K562 (cell line): Measurements from ENCODE around the gene GALNS. TPM values are rescaled to one million over a fixed set of nuclear protein-coding genes. Genes with fewer than 3 reads are reported as not detected.
A peak's percentile ranks its signal among the peaks of the same experiment; 100 is the strongest.

Source experiments
- CREB1 ChIP-seq, 2 experiments: sonication (generic) in 1 of 2; formaldehyde crosslinking in 1 of 2; IDR thresholded peaks; 2 replicates each; pipeline versions ENCODE4 v1.6.1 to v1.8.0; 2012 to 2022; ENCODE audit warnings: inconsistent platforms in 1 of 2, mild to moderate bottlenecking in 1 of 2, missing genetic modification reagents in 1 of 2, moderate library complexity in 1 of 2
- CSDE1 ChIP-seq, 2 experiments: fragments of 450-650 bp; IDR thresholded peaks; 2 replicates each; pipeline ENCODE4 v1.6.1; 2016; ENCODE audit warnings: mild to moderate bottlenecking in 1 of 2
- EGR1 ChIP-seq: fragments of 450-650 bp; conservative IDR thresholded peaks from 2 replicates; pipeline ENCODE4 v1.6.1; 2017; ENCODE audit warnings: mild to moderate bottlenecking
- EWSR1 ChIP-seq: fragments of 450-650 bp; IDR thresholded peaks from 2 replicates; pipeline ENCODE4 v1.6.1; 2018; ENCODE audit warnings: borderline replicate concordance, mild to moderate bottlenecking, low read depth, moderate library complexity; ENCODE audit not compliant: partially characterized antibody
- FOXJ3 ChIP-seq: sonication (generic); formaldehyde crosslinking; IDR thresholded peaks from 2 replicates; pipeline ENCODE4 v1.4.0; 2020; ENCODE audit warnings: mild to moderate bottlenecking, missing genetic modification reagents
- KAT8 ChIP-seq: fragments of 450-650 bp; IDR thresholded peaks from 2 replicates; pipeline ENCODE4 v1.6.1; 2016; ENCODE audit warnings: low read depth, mild to moderate bottlenecking
- L3MBTL2 ChIP-seq: fragments of 450-650 bp; IDR thresholded peaks from 2 replicates; pipeline ENCODE4 v1.6.1; 2016; ENCODE audit warnings: mild to moderate bottlenecking, moderate library complexity
- LARP7 ChIP-seq: fragments of 450-650 bp; IDR thresholded peaks from 2 replicates; pipeline ENCODE4 v1.6.1; 2016
- MLLT1 ChIP-seq, 2 experiments: fragments of 450-650 bp; IDR thresholded peaks; 2 replicates each; pipeline ENCODE4 v1.6.1; 2016
- MXD1 ChIP-seq: fragments of 250-450 bp; sonication (Bioruptor Pico); IDR thresholded peaks from 2 replicates; pipeline ENCODE4 v1.8.0; 2021; ENCODE audit warnings: borderline replicate concordance, mild to moderate bottlenecking, moderate library complexity; ENCODE audit not compliant: poor library complexity, severe bottlenecking
- MXI1 ChIP-seq: IDR thresholded peaks from 2 replicates; pipeline ENCODE4 v1.6.1; 2011; ENCODE audit warnings: low read depth, mild to moderate bottlenecking, improper control_type of control experiment, low read length
- NR0B1 ChIP-seq: fragments of 450-650 bp; IDR thresholded peaks from one replicate; pipeline ENCODE4 v1.6.1; 2018; ENCODE audit warnings: mild to moderate bottlenecking, moderate library complexity; ENCODE audit not compliant: partially characterized antibody
- NR3C1 ChIP-seq: sonication (generic); formaldehyde crosslinking; IDR thresholded peaks from 2 replicates; pipeline ENCODE4 v1.8.1; 2022; ENCODE audit warnings: missing genetic modification reagents
- SMAD2 ChIP-seq: fragments of 150-350 bp; IDR thresholded peaks from 2 replicates; pipeline ENCODE4 v1.6.1; 2014; ENCODE audit warnings: low read depth, mild to moderate bottlenecking, low read length
- SPI1 ChIP-seq: IDR thresholded peaks from 2 replicates; pipeline ENCODE4 v1.6.1; 2011; ENCODE audit warnings: low read depth, low read length, control low read depth, borderline replicate concordance
- ZFP1 ChIP-seq: fragments of 450-650 bp; formaldehyde crosslinking; IDR thresholded peaks from 2 replicates; pipeline ENCODE4 v1.4.0; 2020; ENCODE audit warnings: mild to moderate bottlenecking, mixed read lengths
- ZNF165 ChIP-seq: fragments of 250-450 bp; sonication (Bioruptor Pico); IDR thresholded peaks from 2 replicates; pipeline ENCODE4 v1.4.0; 2020; ENCODE audit warnings: borderline replicate concordance
- ZNF311 ChIP-seq: fragments of 250-450 bp; sonication (Bioruptor Pico); IDR thresholded peaks from 2 replicates; pipeline ENCODE4 v1.4.0; 2020; ENCODE audit warnings: mild to moderate bottlenecking, moderate library complexity
- ZNF395 ChIP-seq: fragments of 200-800 bp; sonication (Bioruptor generic); IDR thresholded peaks from 2 replicates; pipeline ENCODE4 v1.6.1; 2017; ENCODE audit warnings: missing genetic modification characterization, missing compliant biosample characterization
- ZSCAN29 ChIP-seq: fragments of 450-650 bp; IDR thresholded peaks from 2 replicates; pipeline ENCODE4 v1.6.1; 2017
- polyA plus RNA-seq, 8 experiments: library from polyadenylated mRNA; depleted of rRNA in 4 of 8; stranded (reverse) in 5 of 8; unstranded in 3 of 8; fragments of >200 nt; fragmentation: Nextera tagmentation in 2 of 8; fragmentation: Illumina TruSeq in 1 of 8; extraction: Ambion mirVana in 2 of 8; extraction: Trizol in 1 of 8; gene quantifications; 2 replicates each; pipeline versions ENCODE4 v1.2.1 to v1.2.3, GENCODE V29; 2011 to 2014; ENCODE audit warnings: inconsistent platforms in 1 of 8, missing spikeins in 1 of 8
- total RNA-seq, 7 experiments: library from RNA; depleted of rRNA in 6 of 7; stranded (reverse); fragments of >200 nt in 6 of 7; fragmentation: Illumina TruSeq in 2 of 7; extraction: Trizol in 2 of 7; gene quantifications; 2 replicates each; pipeline versions ENCODE4 v1.2.1 to v1.2.3, GENCODE V29; 2011 to 2021; ENCODE audit warnings: low replicate concordance in 1 of 7
- TF ChIP-seq, protein P1 (sequence below), 3 experiments: fragments of 200-800 bp in 1 of 3; sonication (Bioruptor generic) in 1 of 3; sonication (generic) in 1 of 3; formaldehyde crosslinking in 1 of 3; IDR thresholded peaks; 2 replicates each; pipeline versions ENCODE4 v1.6.1 to v1.8.0; 2016 to 2022; ENCODE audit warnings: mild to moderate bottlenecking in 2 of 3, missing compliant biosample characterization in 2 of 3, missing genetic modification characterization in 2 of 3, missing genetic modification reagents in 1 of 3

Gene GALNS
- total and polyA plus RNA-seq, 9 of the 15 experiments (the other 6 are each of a cell fraction or from before 2014, with no cell fraction given): 0.38 to 13.2 (median 4.3) TPM

GRCh38 chr16:88781140-88782077 lies 75.3 kb downstream of the GALNS start (continued):
- TF ChIP-seq NR0B1 (no peak), MXI1 (peak; percentile 96), KAT8 (no peak), EGR1 (peak; percentile 42; the same call in 1 of the 2 replicates), CREB1 (IDR thresholded peaks at IDR 0.05) (peak; percentile 17; the same call in 1 of the 2 replicates), CREB1 (CRISPR knock-in tag; IDR thresholded peaks at IDR 0.05) (no peak), ZNF395 (CRISPR knock-in tag) (peak; percentile 64; the same call in 1 of the 2 replicates), L3MBTL2 (peak; percentile 22; the same call in 1 of the 2 replicates), SPI1 (peak; percentile 76), CSDE1 (IDR thresholded peaks at IDR 0.05) (no peak), MLLT1 (IDR thresholded peaks at IDR 0.05) (0 out of 4 replicates have a peak, but pooled peaks of 1 of the 2 experiments have one; percentile 11), ZNF165 (CRISPR knock-in tag) (0 out of 2 replicates have a peak, but pooled peaks have one; percentile 41), ZFP1 (CRISPR knock-in tag) (no peak), MXD1 (CRISPR knock-in tag) (peak; percentile 83), ZNF311 (CRISPR knock-in tag) (peak; percentile 51; the same call in 1 of the 2 replicates), ZSCAN29 (no peak), LARP7 (peak; percentile 31; the same call in 1 of the 2 replicates), FOXJ3 (CRISPR knock-in tag) (no peak), EWSR1 (no peak), SMAD2 (no peak), NR3C1 (CRISPR knock-in tag) (no peak)
- TF ChIP-seq, protein P1, sequence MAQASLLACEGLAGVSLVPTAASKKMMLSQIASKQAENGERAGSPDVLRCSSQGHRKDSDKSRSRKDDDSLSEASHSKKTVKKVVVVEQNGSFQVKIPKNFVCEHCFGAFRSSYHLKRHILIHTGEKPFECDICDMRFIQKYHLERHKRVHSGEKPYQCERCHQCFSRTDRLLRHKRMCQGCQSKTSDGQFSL (CRISPR knock-in tag; IDR thresholded peaks at IDR 0.05): peak; percentile 69; the same call in 1 of the 2 replicates
- TF ChIP-seq, protein P1 (tag; IDR thresholded peaks at IDR 0.05): peak in 1 of 2 experiments; percentile 36; a peak in 1 of 4 replicates
